Heart right ventricle (tissue), 16 donors: ENCODE data around the gene BCL2L13. TPM values are rescaled to one million over a fixed set of nuclear protein-coding genes. Genes with fewer than 3 reads are reported as not detected.

Experiments
- ATAC-seq, 8 donors: fragments of 200-7000 bp; cut with Tn5 transposase; one replicate each; pipeline ENCODE4 v1.9.1; 2020; ENCODE audit warnings: mild to moderate bottlenecking in 8 of 8, moderate library complexity in 8 of 8, moderate number of reproducible peaks in 1 of 8
- DNase-seq, 2 donors: peaks; one replicate each; pipeline ENCODE4 v3.0.0-alpha.2; 2020
- H3K27ac ChIP-seq, 10 donors: fragments of 200-600 bp; sonication (generic) in 2 of 10; one replicate each; pipeline versions ENCODE4 v1.5.0 to v1.8.0; 2020 to 2022; ENCODE audit warnings: mild to moderate bottlenecking in 3 of 10
- H3K27me3 ChIP-seq, 7 donors: fragments of 200-600 bp; one replicate each; pipeline ENCODE4 v1.8.0; 2021 to 2022; ENCODE audit warnings: mild to moderate bottlenecking in 2 of 7
- H3K36me3 ChIP-seq, 9 donors: fragments of 200-600 bp; sonication (generic) in 1 of 9; one replicate each; pipeline versions ENCODE4 v1.5.0 to v1.8.0; 2020 to 2022; ENCODE audit warnings: mild to moderate bottlenecking in 2 of 9
- H3K4me1 ChIP-seq, 9 donors: fragments of 200-600 bp; sonication (generic) in 1 of 9; one replicate each; pipeline versions ENCODE4 v1.5.0 to v1.8.0; 2020 to 2022; ENCODE audit warnings: mild to moderate bottlenecking in 4 of 9
- H3K4me3 ChIP-seq, 10 donors: fragments of 200-600 bp; sonication (generic) in 2 of 10; one replicate each; pipeline versions ENCODE4 v1.5.0 to v1.8.0; 2020 to 2022; ENCODE audit warnings: mild to moderate bottlenecking in 7 of 10, moderate library complexity in 2 of 10
- H3K9me3 ChIP-seq, 11 donors: fragments of 200-600 bp in 10 of 11; sonication (generic) in 2 of 11; one replicate each; pipeline versions ENCODE4 v1.5.0 to v1.8.0; 2013 to 2022; ENCODE audit warnings: mild to moderate bottlenecking in 2 of 11, control low read depth in 1 of 11, moderate library complexity in 1 of 11
- CTCF ChIP-seq, 9 donors: fragments of 200-600 bp; sonication (generic) in 2 of 9; IDR thresholded peaks; one replicate each; pipeline versions ENCODE4 v1.5.0 to v1.8.0; 2021 to 2022; ENCODE audit warnings: antibody characterized with exemption in 9 of 9, mild to moderate bottlenecking in 5 of 9, moderate library complexity in 1 of 9
- WGBS, 2 donors: extraction: QIAGEN DNeasy Blood & Tissue Kit; methylation state at CpG; one replicate each; pipeline ENCODE4 v1.1.7; 2013; ENCODE audit warnings: inconsistent platforms in 1 of 2; 5-methylcytosine and 5-hydroxymethylcytosine counted together
- intact Hi-C, 10 donors: fragments of 100-400 bp; cut with DNase I; formaldehyde crosslinking; loops; one replicate each; pipeline versions ENCODE4 v1.11.1 to v1.14.2; 2022
- polyA plus RNA-seq, 2 donors: library from polyadenylated mRNA; stranded (reverse); fragments of 200-250 nt; gene quantifications; one replicate each; pipeline ENCODE4 v1.2.3, GENCODE V29; 2013
- total RNA-seq, 10 donors: library from RNA; stranded (reverse); fragmentation: NEBNext Ultra II Directional in 3 of 10; extraction: Animal tissue kit (Norgen Biotek cat#: 25700) in 3 of 10; gene quantifications; one replicate each; pipeline versions ENCODE4 v1.2.1 to v1.2.4, GENCODE V29; 2021 to 2023
- donor health status: Arrhythmogenic right ventricular cardiomyopathy.
- donor health status: ischemic (EF 13 %, LVEDD 7.1; RV severe dilation, severe dysfunction).
- donor health status: healthy with polysubstance abuse.
- donor health status: DM: no; HTN: yes; CAD: no.
- donor health status: DM: no; HTN: no; CAD: no.
- donor health status: ischemic (EF 25% LVEDD 6.9; RV normal size, moderate dysfunction).
- donor health status: ischemic (EF 25% LVEDD 5.7; RV mildly dilated, moderate dysfunction).
- donor health status: healthy.
- donor health status: DM: yes; HTN: yes; CAD: no.
- donor health status: Ischemic cardiomyopathy.
- donor health status: ischemic (EF 35%, LVEDD 5.7; RV mildly dilated, moderate dysfunction).
- donor health status: nonischemic (EF 11% LVEDD 7.7; RV severe dilation, severe dysfunction).
- donor health status: DM: yes; HTN: yes; CAD: no.
- donor health status: PGD.
- donor health status: ischemic (EF 29% LVEDD 5.4; RV normal size, mild dysfunction).
- donor health status: nonischemic (EF 23%, LVEDD 6.1; RV moderate dilation, normal function).

BCL2L13 gene
- total and polyA plus RNA-seq, 12 donors: 27.9 to 113 (median 88.7) TPM

GRCh38 chr22:17698948-17699347, 60.4 kb downstream of the BCL2L13 start:
- no peak for DNase-seq
- Histone ChIP-seq H3K4me3 (no peak overlapping the region), H3K36me3 (peaks cover 0 to 73% (median 17%) of the 10 kb centered on the region in 9 donors), H3K27me3 (no peaks in the 10 kb centered on the region), H3K9me3 (no peaks in the 10 kb centered on the region), H3K4me1 (peaks cover 0 to 9% (median 0%) of the 10 kb centered on the region in 9 donors), H3K27ac (no peak overlapping the region)
- ATAC-seq: no peak
- no peak for TF ChIP-seq CTCF (IDR thresholded peaks at IDR 0.05)
- intact Hi-C loops: no loop called here

- intact Hi-C loops: loop anchor here in 1 of 10 donors (10.0 kb wide), 1 partner anchor 55 kb away; no protein-coding TSS in a partner anchor
- peaks cover 0 to 77% (median 17%) of the 10 kb centered on the region in 9 donors for H3K36me3 ChIP-seq
- DNase-seq (no peak), ATAC-seq (no peak)
- H3K27me3 ChIP-seq: no peaks in the 10 kb centered on the region
- H3K4me3 ChIP-seq: no peak overlapping the region
- H3K27ac ChIP-seq: peak overlapping the region in 1 of 10 donors; percentile 4
- peaks cover 0 to 9% (median 0%) of the 10 kb centered on the region in 9 donors for H3K4me1 ChIP-seq
- no peaks in the 10 kb centered on the region for H3K9me3 ChIP-seq
- WGBS, 2 donors: 89 to 90% methylated on average over 7 of the region's 7 CpGs
- TF ChIP-seq CTCF (IDR thresholded peaks at IDR 0.05): no peak
Observed at GRCh38 chr22:17699696-17700340, 61.3 kb downstream of the BCL2L13 start.

GRCh38 chr22:17700778-17701177, 62.2 kb downstream of the BCL2L13 start:
- intact Hi-C loops: loop anchor here in 1 of 10 donors (10.0 kb wide), 1 partner anchor 56 kb away; no protein-coding TSS in a partner anchor
- 33 to 34% methylated on average over 3 of the region's 3 CpGs for WGBS, 2 donors
- TF ChIP-seq CTCF (IDR thresholded peaks at IDR 0.05): no peak

GRCh38 chr22:17703811-17704210, 65.3 kb downstream of the BCL2L13 start:
- no peaks in the 10 kb centered on the region for H3K27me3 ChIP-seq
- ATAC-seq (no peak), DNase-seq (no peak)
- no peak overlapping the region for H3K27ac ChIP-seq
- no peak overlapping the region for H3K4me3 ChIP-seq
- peaks cover 0 to 35% (median 0%) of the 10 kb centered on the region in 9 donors for H3K4me1 ChIP-seq
- H3K36me3 ChIP-seq: peaks cover 0 to 50% (median 17%) of the 10 kb centered on the region in 9 donors
- WGBS, 2 donors: 96 to 100% methylated on average over 2 of the region's 2 CpGs
- H3K9me3 ChIP-seq: no peaks in the 10 kb centered on the region
- intact Hi-C loops: loop anchor here in 1 of 10 donors (10.0 kb wide), 1 partner anchor 59 kb away; no protein-coding TSS in a partner anchor
- TF ChIP-seq CTCF (IDR thresholded peaks at IDR 0.05): no peak

More at GRCh38 chr22:17700778-17701177, 62.2 kb downstream of the BCL2L13 start:
- H3K27me3 ChIP-seq: no peaks in the 10 kb centered on the region
- peaks cover 0 to 12% (median 0%) of the 10 kb centered on the region in 9 donors for H3K4me1 ChIP-seq
- H3K27ac ChIP-seq: no peak overlapping the region
- H3K4me3 ChIP-seq: no peak overlapping the region
- ATAC-seq (no peak), DNase-seq (no peak)
- H3K9me3 ChIP-seq: no peaks in the 10 kb centered on the region
- peaks cover 0 to 68% (median 17%) of the 10 kb centered on the region in 9 donors for H3K36me3 ChIP-seq
